ENCODE results near the gene RBFOX1. TPM values are rescaled to one million over a fixed set of nuclear protein-coding genes. Genes with fewer than 3 reads are reported as not detected.

Gene RBFOX1
- total and polyA plus RNA-seq, 2 donors (not counting 1 experiment from before 2014, with no cell fraction given): not detected

GRCh38 chr16:7397901-7398300 lies 65.3 kb downstream of the RBFOX1 start:
- Histone ChIP-seq H3K4me2 (replicated peaks; ENCODE audit: low read depth, low read length, poor library complexity, severe bottlenecking) (no peak overlapping the region), H2AFZ (ENCODE audit: insufficient read depth, low read depth, low read length, poor library complexity, severe bottlenecking) (no peak overlapping the region), H3K79me2 (ENCODE audit: control insufficient read depth, insufficient read depth, low read length) (no peaks in the 10 kb centered on the region), H3K27me3 (replicated peaks in 1 of 4; ENCODE audit: control extremely low read depth in 1 of 4, control insufficient read depth in 3 of 4, insufficient read depth in 4 of 4, low read length in 3 of 4) (no peaks in the 10 kb centered on the region), H3K4me1 (ENCODE audit: control insufficient read depth in 2 of 2, insufficient read depth in 2 of 2, low read length in 2 of 2) (no peaks in the 10 kb centered on the region), H3K9ac (ENCODE audit: low read length) (no peak overlapping the region), H3K27ac (ENCODE audit: low read length in 2 of 2) (no peak overlapping the region), H3K4me3 (ENCODE audit: control extremely low read depth in 1 of 5, extremely low read depth in 1 of 5, insufficient read depth in 1 of 5, low read depth in 2 of 5, low read length in 4 of 5) (no peak overlapping the region), H3K9me3 (ENCODE audit: control extremely low read depth in 1 of 3, control insufficient read depth in 2 of 3, insufficient read depth in 1 of 3, low read length in 2 of 3) (no peaks in the 10 kb centered on the region), H4K20me1 (ENCODE audit: control insufficient read depth, insufficient read depth, low read length, poor library complexity, severe bottlenecking) (no peaks in the 10 kb centered on the region), H3K36me3 (replicated peaks in 1 of 2; ENCODE audit: control extremely low read depth in 1 of 2, control insufficient read depth in 1 of 2, extremely low read depth in 1 of 2, insufficient read depth in 2 of 2, low read length in 1 of 2) (no peaks in the 10 kb centered on the region)
- Mint-ChIP-seq H3K27me3 (no peaks in the 10 kb centered on the region), H3K27ac (no peak overlapping the region), H3K4me1 (no peaks in the 10 kb centered on the region), H3K4me3 (no peak overlapping the region), H3K9me3 (ENCODE audit: insufficient read depth) (no peaks in the 10 kb centered on the region)
- TF ChIP-seq EZH2 (IDR thresholded peaks at IDR 0.05; ENCODE audit: borderline replicate concordance, insufficient read depth, low read depth, low read length, poor library complexity, severe bottlenecking) (no peak), CTCF (IDR thresholded peaks at IDR 0.05) (no peak)
- WGBS (ENCODE audit: insufficient coverage): 100% methylated on average over 2 of the region's 5 CpGs
- intact Hi-C loops (cut with micrococcal nuclease): no loop called here
- ChIA-PET POLR2A (no interaction called here), CTCF (no interaction called here)
- DNase-seq (no peak), ATAC-seq (ENCODE audit: low read depth) (no peak)

GRCh38 chr16:7398536-7398935 lies 65.9 kb downstream of the RBFOX1 start:
- Histone ChIP-seq H3K4me3 (ENCODE audit: control extremely low read depth in 1 of 5, extremely low read depth in 1 of 5, insufficient read depth in 1 of 5, low read depth in 2 of 5, low read length in 4 of 5) (no peak overlapping the region), H2AFZ (ENCODE audit: insufficient read depth, low read depth, low read length, poor library complexity, severe bottlenecking) (no peak overlapping the region), H3K4me1 (ENCODE audit: control insufficient read depth in 2 of 2, insufficient read depth in 2 of 2, low read length in 2 of 2) (no peaks in the 10 kb centered on the region), H3K9me3 (ENCODE audit: control extremely low read depth in 1 of 3, control insufficient read depth in 2 of 3, insufficient read depth in 1 of 3, low read length in 2 of 3) (no peaks in the 10 kb centered on the region), H3K4me2 (replicated peaks; ENCODE audit: low read depth, low read length, poor library complexity, severe bottlenecking) (no peak overlapping the region), H3K36me3 (replicated peaks in 1 of 2; ENCODE audit: control extremely low read depth in 1 of 2, control insufficient read depth in 1 of 2, extremely low read depth in 1 of 2, insufficient read depth in 2 of 2, low read length in 1 of 2) (no peaks in the 10 kb centered on the region), H3K27ac (ENCODE audit: low read length in 2 of 2) (no peak overlapping the region), H3K9ac (ENCODE audit: low read length) (no peak overlapping the region), H4K20me1 (ENCODE audit: control insufficient read depth, insufficient read depth, low read length, poor library complexity, severe bottlenecking) (no peaks in the 10 kb centered on the region), H3K79me2 (ENCODE audit: control insufficient read depth, insufficient read depth, low read length) (no peaks in the 10 kb centered on the region), H3K27me3 (replicated peaks in 1 of 4; ENCODE audit: control extremely low read depth in 1 of 4, control insufficient read depth in 3 of 4, insufficient read depth in 4 of 4, low read length in 3 of 4) (no peaks in the 10 kb centered on the region)
- ATAC-seq (ENCODE audit: low read depth) (no peak), DNase-seq (no peak)
- Mint-ChIP-seq H3K27me3 (no peaks in the 10 kb centered on the region), H3K4me3 (no peak overlapping the region), H3K4me1 (no peaks in the 10 kb centered on the region), H3K27ac (no peak overlapping the region), H3K9me3 (ENCODE audit: insufficient read depth) (no peaks in the 10 kb centered on the region)
- WGBS (ENCODE audit: insufficient coverage): no CpG with 5 or more reads among the region's 4 CpGs
- ChIA-PET POLR2A (no interaction called here), CTCF (no interaction called here)
- no peak for TF ChIP-seq EZH2 (IDR thresholded peaks at IDR 0.05; ENCODE audit: borderline replicate concordance, insufficient read depth, low read depth, low read length, poor library complexity, severe bottlenecking)
- TF ChIP-seq CTCF (IDR thresholded peaks at IDR 0.05): no peak
- intact Hi-C loops (cut with micrococcal nuclease): no loop called here
